ENCODE data around the gene BTBD9.

GRCh38 chr6:38345586-38345985, 294.1 kb downstream of the BTBD9 start:
- TF ChIP-seq, protein P1, sequence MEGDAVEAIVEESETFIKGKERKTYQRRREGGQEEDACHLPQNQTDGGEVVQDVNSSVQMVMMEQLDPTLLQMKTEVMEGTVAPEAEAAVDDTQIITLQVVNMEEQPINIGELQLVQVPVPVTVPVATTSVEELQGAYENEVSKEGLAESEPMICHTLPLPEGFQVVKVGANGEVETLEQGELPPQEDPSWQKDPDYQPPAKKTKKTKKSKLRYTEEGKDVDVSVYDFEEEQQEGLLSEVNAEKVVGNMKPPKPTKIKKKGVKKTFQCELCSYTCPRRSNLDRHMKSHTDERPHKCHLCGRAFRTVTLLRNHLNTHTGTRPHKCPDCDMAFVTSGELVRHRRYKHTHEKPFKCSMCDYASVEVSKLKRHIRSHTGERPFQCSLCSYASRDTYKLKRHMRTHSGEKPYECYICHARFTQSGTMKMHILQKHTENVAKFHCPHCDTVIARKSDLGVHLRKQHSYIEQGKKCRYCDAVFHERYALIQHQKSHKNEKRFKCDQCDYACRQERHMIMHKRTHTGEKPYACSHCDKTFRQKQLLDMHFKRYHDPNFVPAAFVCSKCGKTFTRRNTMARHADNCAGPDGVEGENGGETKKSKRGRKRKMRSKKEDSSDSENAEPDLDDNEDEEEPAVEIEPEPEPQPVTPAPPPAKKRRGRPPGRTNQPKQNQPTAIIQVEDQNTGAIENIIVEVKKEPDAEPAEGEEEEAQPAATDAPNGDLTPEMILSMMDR (IDR thresholded peaks at IDR 0.05): no peak
- no peak for TF ChIP-seq POLR2AphosphoS5 (IDR thresholded peaks at IDR 0.05; ENCODE audit: insufficient read depth in 1 of 2, low read depth in 1 of 2)

Data from vagina (tissue), 2 donors.